PC-9 (cell line): ENCODE results near the gene LRIG2.

Source experiments
- CTCF ChIP-seq: fragments of 200-600 bp; sonication (generic); conservative IDR thresholded peaks from 2 replicates; pipeline ENCODE4 v1.6.1; 2017; ENCODE audit warnings: mixed run types, antibody characterized with exemption, mild to moderate bottlenecking, moderate library complexity
- EZH2 ChIP-seq: fragments of 200-600 bp; sonication (generic); IDR thresholded peaks from 2 replicates; pipeline ENCODE4 v1.8.0; 2017; ENCODE audit warnings: antibody characterized with exemption, low read depth

DNA sequence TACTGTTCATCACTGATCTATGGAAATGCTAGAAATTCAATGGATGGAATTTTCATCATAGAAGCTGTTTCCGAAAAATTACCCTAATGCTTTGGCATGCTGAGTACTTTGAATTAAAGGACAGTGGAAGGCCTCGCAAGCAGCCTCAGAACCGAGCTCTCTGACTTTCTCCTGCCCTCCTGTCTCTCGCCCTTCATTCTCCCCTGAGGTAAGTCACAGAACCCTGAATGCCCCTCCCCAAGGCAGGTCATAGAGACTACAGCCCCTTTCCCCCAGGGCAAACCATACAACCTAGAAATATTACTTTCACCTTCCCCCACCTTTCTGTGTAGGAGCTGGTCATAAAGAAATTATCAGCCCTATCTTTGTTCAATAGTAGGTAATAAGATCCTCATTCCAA, 74.8 kb downstream of the LRIG2 start:
- TF ChIP-seq CTCF (no peak), EZH2 (no peak)
